Stimulated activated CD4-positive, alpha-beta T cell treated with anti-CD3 and anti-CD28 coated beads, Interleukin-2, amount 100 ng/mL, for 24 hours (primary cell): ENCODE data around the gene SPACA5B.
"Not testable (repeated sequence)": the region's sequence is repeated elsewhere in the genome, so short reads cannot be mapped to it uniquely, and the experiment has no call there.

ENCODE experiments used
- DNase-seq, 2 donors: peaks; one replicate each; pipeline ENCODE4 v3.0.0-alpha.2; 2020

The SPACA5B gene

DNA sequence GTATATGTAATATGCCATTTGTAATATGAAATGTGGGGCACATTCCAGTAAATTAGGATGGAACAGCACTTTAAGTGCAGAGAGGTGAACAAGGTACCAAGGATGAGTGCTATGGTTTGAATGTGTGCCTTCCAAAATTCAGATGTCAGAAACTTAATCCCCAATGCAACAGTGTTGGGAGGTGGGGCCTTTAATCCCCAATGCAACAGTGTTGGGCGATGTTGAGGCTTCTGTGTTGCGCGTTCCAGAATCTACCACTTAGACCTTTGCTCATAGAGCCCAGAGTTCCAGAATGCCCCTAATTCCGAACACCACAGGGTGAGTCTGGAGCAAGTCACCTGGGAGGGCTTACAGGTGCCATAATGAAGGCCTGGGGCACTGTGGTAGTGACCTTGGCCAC, at the start of gene SPACA5B:
Gene SPACA5B (plus strand): TSS at position 301 of the 400 bp plus-strand sequence. CDS start 62 bp downstream, at position 363.
- not testable (repeated sequence) for DNase-seq

DNA sequence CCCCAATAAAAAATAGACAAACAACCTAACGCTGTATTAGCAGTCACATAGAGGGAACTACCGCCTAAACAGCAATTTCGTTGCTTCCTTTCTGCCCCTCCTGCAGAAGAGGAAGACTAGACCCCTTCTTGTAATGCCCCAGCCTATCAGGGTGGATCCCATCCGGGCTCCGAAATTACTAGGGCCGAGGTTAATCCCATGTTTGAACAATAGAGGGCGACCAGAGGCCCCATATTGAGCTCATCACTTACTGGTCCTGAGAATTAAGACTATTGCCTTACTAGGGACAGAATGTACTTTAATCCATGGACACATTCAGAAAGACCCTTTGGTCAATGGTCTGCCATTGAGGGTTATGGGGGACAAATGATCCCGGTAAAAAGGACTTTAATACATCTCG, 47.2 kb upstream of the SPACA5B start:
- DNase-seq, result peak; percentile 38 to 45

DNA sequence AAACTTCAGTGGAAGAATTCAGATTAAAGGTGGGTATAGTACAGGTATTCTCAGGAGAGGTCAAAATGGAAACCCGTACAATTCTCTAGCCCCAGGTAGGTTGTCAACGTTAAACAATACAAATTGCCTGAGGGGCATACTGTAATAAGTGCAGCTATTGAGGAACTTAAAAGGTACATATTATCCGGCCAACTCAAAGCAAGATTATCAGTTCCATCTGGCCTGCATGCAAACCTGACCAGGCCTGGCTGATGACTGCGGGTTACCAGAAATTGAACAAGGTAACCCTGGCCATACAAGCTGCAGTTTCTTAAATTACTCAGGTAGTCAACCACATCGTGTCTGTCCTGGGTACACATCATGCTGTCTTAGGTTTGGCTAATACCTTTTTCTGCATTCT, 46.7 kb upstream of the SPACA5B start:
- DNase-seq, result no peak

DNA sequence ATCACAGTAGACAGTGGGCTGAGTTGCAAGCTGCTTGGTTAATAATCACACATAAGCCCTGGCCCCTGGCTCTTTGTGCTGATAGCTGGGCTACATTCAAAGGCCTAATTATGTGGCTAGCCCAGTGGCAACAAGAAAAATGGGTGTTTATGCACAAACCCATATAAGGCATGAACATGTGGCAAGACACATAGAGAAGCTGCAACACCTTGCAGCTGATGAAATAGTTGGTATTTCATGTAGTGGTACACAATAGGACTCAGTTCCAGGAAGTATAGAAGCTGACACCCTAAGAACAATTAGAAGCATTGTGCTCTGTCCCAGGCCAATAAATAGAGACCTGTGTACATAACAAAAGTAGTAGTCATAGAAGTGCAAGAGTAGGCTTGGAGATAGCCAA, 44.3 kb upstream of the SPACA5B start:
- no peak for DNase-seq

DNA sequence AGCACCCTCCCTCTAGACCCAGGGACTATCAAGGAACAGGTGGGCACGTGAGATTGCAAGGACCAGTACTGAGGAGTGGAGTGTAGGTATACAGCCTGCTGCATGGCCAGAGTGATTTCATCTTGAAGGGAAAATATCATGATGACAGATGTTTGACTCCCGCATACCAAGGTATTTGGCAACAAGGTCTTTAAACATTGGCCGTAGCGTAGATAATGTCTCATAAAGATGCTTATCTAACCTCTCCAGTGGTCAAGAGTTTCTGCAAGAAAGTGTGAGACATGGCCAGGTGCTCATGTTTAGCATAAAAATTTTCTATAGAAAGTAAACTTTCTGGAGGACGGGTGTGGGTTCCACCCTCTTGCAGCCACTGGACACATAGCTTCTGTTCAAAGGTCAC, 40.3 kb upstream of the SPACA5B start:
- no peak for DNase-seq

DNA sequence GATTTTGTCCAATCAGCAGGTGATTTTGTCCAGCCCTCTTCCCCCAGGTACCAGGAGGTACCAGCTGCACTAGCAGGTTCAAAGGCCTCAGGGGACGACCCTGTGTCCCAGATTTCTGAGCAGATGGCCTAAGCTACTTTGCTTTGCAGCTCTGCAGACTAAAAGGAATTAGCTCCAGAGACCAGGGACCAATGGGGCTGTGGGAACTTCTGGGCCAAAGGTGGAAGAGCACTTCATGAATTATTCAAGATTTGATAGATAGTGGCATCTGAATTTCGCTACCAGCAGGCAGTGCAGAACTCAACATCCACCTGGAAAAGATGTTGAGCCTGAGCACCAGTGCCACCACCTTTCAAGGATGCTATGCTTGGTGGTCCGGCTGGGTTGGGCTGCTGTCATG, 37.9 kb upstream of the SPACA5B start:
- DNase-seq, result not testable (repeated sequence)

DNA sequence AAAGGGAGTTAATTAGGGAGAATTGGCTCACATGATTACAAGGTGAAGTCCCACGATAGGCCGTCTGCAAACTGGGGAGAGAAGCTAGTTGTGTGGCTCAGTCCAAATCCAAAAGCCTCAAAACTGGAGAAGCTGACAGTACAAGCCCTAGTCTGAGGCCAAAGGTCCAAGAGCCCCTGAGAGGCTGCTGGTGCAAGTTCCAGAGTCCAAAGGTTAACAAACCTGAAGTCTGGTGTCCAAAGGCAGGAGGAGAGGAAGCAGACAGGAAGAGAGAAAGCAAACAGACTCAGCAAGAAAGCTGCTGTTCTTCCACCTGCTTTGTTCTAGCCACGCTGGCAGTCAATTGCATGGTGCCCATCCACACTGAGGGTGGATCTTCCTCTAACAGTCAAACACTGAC, 29.0 kb upstream of the SPACA5B start:
- DNase-seq, result no peak

DNA sequence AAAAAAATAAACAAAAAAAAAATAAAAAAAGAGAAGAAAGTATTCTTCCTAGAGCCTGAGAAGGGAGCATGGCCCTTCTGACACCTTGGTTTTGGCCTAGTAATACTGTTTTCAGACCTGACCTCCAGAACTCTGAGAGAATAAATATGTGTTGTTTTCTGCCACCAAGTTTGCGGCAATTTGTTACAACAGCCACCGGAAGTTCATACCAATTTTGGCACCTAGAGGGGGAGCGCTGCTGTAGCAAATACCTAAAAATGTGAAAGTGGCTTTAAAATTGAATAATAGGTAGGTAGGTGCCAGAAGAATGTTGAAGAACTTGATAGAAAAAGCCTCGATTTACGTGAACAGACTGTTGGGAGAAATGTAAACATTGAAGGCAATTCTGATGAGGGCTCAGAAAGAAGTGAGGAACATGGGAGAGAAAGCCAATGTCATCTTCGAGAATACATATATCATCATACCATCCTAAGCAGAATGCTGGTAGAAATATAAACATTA, 27.5 kb upstream of the SPACA5B start:
- no peak for DNase-seq

DNA sequence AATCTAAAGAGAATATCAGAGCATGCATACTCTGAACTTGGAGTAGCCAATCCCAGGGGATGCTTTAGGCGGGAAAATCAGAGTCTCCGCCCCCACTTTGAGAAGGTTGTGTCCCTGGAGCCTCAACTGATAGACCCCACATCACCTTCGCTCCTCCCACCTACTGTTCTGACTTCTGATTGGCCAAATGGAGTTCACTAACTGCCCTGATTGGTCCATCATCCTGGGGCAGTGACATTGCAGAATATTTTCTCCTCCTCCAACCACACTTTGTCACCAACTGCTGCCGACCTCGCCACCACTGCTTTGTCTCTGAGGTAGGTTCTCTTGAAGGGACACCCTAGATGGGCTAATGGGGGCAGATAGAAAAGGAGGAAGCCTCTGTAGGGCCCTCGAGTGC, 22.7 kb upstream of the SPACA5B start:
- DNase-seq, result no peak

DNA sequence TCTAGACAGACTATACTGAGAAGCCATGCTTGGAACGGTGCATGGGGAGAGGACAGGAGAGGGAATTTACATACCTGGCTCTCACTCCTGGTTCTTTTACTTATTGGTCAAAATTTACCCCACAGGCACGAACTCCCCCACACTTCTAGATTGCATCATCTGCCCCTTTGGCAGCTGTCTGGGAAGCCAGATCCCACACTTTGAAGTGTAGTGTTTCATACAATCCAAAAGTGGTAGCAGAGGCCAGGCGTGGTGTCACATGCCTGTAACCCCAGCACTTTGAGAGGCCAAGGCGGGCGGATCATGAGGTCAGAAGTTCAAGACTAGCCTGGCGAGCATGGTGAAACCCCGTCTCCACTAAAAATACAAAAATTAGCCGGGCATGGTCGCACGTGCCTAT, 5.1 kb upstream of the SPACA5B start:
- not testable (repeated sequence) for DNase-seq

DNA sequence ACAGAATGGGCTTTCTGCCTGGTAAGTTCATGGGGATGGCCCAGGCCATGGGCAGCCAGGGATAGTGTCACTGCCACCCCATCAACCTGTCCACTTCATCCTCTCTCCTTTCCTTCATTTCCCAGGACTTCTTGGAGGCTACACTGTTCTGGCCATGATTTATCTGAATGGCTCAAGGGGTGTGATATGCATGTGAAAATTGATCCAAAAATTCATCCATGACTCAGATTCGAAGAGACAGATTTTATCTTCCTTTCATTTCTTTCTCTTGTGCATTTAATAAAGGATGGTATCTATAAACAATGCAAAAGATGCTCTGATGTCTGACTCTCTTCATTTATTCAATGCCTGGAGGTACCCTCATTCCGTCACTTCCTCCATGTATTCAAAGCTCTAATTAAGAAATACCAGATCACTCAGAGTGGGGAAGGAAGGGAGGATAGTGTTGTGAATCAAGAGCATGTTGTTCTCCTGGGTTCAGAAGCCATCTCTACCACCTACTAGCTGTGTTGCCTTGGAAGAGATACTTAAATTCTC, 1.9 kb downstream of the SPACA5B start:
- not testable (repeated sequence) for DNase-seq

DNA sequence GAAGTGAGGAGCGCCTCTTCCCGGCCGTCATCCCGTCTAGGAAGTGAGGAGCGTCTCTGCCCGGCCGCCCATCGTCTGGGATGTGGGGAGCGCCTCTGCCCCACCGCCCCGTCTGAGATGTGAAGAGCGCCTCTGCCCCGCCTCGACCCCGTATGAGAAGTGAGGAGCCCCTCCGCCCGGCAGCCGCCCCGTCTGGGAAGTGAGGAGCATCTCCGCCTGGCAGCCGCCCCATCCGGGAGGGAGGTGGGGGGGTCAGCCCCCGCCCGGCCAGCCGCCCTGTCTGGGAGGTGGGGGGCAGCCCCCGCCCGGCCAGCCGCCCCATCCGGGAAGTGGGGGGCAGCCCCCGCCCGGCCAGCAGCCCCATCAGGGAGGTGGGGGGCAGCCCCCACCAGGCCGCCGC, 8.7 kb downstream of the SPACA5B start:
- not testable (repeated sequence) for DNase-seq

DNA sequence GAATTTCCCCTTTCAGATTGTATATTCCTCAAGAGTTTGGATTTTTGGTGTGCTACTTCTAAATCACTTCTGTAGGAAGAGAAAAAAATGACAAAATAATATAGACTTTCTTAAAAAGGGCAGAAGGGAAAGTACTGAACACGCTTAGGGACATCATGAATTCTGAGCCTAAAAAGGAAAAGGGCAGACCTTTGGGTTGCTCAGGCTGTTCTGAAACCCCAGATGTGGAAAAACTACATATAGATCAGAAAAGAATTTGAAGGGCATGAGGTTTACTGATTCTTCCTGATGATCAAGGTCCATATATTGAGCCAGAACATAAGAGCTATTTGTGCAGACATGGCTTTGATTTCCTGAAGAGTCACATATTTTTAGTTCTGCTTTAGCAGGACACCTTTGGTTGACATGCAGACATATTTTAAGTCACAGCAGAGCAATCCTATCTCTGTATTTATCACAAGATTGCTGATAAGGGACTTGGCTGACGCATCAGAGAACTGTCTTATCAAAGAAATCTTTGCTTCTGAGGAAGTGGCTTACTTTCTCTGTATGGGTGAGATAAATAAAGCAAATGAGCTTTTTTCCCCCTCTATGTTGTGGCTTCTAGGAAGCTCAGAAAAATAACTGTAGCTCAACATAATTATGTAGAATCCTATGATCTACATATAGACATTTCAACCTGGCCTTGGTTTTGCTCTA, 11.5 kb downstream of the SPACA5B start:
- not testable (repeated sequence) for DNase-seq

DNA sequence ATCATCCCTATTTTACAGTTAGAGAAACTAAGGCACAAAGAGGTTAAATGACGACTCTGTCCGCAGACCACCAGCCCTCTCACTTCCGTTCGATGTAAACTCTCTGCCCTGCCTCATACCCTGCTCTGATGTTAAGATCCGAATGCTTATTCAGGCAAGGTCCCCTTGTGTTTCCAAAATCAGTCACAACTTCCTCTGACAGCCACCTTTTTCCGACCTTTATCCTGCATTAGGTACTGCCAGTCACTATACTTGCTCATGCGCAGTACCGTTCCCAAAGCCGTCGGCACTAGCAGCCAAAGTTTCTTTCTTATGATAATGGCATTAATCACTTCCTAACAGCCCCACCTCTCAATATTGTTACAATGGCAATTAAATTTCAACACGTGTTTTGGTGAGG, 12.3 kb downstream of the SPACA5B start:
- DNase-seq, result peak; percentile 25 to 29

DNA sequence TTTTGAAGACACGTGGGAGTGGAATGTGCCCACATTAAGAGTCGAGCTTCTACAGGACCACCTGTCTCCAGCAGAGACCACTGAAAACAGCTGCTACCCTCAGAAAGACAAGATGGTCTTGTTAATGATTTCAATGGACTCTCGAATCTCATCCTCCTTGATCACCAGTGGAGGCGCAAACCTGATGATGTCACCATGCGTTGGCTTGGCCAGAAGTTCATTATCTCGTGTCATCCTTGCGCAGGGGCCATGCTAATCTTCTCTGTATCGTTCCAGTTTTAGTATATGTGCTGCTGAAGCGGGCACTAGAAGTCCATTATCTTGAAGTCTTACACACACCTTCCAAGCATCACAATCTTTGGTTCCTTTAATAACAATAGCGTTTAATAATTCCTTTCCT, 23.3 kb downstream of the SPACA5B start:
- no peak for DNase-seq

DNA sequence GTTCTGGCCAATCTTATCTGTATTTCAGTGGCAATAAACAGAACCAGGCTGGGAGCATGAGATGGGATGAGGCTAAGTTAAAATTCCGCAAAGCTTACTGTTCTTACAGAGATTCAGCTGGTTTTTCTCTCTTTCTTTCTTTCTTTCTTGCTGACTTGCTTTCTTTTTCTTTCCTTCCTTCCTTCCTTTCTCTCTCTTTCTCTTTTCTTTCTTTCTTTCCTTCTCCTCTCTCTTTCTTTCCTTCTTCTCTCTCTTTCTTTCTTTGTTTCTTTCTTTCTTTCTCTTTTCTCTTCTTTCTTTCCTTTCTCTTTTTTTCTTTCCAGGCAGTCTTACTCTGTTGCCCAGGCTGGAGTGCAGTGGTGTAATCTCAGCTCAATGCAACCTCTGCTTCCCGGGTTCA, 24.4 kb downstream of the SPACA5B start:
- no peak for DNase-seq

DNA sequence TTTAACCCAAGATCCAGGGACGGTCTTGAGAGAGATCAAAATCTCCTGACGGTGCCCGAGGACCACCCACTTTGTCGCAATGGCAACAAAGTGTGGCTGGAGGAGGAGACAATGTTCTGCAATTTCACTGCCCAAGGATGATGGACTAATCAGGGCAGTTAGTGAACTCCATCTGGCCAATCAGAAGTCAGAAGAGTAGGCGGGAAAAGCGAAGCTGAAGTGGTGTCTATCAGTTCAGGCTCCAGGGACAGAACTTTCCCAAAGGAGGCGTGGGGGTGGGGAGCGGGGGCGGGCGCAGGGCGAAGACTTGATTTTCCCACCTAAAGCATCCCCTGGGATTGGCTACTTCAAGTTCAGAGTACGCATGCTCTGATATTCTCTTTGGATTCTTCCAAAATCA, 25.6 kb downstream of the SPACA5B start:
- no peak for DNase-seq

DNA sequence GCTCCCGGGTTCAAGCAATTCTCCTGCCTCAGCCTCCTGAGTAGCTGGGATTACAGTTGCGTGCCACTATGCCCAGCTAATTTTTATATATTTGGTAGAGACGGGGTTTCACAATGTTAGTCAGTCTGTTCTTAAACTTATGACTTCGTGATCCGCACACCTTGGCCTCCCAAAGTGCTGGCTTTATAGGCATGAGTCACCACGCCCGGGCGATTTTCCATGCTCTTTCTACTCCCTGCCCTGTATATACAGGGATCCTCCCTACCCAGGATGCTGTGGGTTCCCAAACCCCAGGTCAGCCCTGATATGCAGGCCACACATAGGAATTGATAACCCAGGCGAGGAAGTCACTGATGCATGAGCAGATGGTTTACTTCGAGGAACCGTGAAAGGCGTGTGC, 34.8 kb downstream of the SPACA5B start:
- no peak for DNase-seq

DNA sequence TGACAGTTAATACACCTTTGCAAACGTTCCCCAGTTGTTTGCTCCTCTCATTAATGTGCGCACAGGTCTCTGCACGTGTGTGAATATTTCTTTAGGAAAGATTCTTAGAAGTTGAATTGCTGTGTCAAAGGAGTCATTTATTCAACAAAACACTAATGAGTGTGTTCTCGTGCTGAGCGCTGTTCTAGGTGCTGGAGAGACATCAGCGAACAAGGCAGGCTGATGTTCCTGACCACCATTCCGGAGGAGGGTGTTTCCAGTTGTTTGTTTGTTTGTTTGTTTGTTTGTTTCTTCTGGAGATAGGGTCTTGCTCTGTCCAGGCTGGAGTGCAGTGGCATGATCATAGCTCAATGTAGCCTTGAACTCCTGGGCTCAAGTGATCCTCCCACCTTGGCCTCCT, 35.9 kb downstream of the SPACA5B start:
- DNase-seq, result not testable (repeated sequence)

DNA sequence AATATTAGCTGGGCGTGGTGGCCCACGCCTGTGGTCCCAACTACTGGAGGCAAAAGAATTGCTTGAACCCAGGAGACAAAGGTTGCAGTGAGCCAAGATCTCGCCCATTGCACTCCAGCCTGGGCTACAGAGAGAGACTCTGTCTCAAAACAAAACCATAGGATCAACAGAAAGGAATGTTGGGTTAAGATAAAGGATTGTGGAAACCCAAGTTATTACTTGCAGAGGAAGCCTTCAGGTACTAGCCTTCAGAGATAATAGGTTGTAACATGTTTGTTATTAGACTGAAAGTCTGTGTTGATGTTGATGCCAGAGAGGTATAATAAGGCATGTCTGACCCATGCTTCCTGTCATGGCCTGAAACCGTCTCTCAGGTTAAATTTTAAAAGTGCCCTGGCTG, 49.3 kb downstream of the SPACA5B start:
- DNase-seq, result no peak

DNA sequence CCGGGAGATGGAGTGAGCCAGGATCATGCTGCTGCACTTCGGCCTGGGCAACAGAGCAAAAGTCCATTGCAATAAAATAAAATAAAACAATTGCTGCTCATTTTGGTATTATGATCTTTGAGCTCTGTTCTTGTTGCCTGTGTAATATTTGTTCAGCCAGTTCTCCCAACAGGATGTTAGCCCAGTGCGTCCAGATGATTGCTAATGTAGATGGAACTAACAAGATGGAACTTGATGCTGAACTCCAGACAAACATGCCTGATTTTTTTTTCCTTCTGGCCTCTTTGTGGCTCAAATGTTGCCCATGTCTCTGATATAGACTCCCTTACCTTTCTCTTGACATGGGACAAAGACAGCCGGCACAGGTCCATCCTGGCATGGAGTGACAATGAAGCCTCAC, 50.4 kb downstream of the SPACA5B start:
- no peak for DNase-seq

DNA sequence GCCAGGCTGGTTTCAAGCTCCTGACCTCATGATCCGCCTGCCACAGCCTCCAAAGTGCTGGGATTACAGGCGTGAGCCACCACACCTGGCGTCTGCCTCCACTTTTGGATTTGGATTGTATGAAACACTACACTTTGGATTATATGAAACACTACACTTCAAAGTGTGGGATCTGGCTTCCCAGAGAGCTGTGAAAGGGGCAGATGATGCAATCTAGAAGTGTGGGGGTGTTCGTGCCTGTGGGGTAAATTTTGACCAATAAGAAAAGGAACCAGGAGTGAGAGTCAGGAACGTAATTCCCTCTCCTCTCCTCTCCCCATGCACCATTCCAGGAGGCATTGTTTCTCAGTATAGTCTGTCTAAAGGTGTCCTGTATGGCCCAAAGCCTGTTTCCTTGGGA, 51.5 kb downstream of the SPACA5B start:
- not testable (repeated sequence) for DNase-seq
